ENCODE data around the gene SPRR1A. TPM values are rescaled to one million over a fixed set of nuclear protein-coding genes. Genes with fewer than 3 reads are reported as not detected.

The SPRR1A gene
- total and polyA plus RNA-seq, 2 of the 13 experiments (the other 11 are each of a cell fraction or from before 2014, with no cell fraction given) = not detected

DNA sequence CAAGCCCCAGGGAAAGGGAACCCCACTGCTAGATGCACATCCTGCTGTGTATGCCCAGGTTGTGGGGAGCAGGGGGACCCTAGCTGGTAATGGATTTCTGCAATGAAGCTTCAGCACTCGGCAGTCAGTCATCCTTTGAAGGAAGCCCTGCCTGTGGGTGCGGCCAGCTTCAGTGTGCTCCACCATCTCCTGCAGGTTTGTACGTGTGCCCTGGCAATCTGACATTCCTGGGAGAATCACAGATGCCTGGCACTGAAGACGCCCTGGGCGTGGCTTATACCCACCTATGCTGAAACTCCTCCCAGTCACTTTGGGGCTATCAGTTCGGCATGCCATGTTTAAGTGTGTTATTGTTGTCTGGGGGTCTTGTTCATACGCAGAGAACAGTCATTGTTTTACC is 30.1 kb upstream of the SPRR1A start (continued):
- no peak for TF ChIP-seq ZNF253 (CRISPR knock-in tag; IDR thresholded peaks at IDR 0.05; ENCODE audit: borderline replicate concordance)

DNA sequence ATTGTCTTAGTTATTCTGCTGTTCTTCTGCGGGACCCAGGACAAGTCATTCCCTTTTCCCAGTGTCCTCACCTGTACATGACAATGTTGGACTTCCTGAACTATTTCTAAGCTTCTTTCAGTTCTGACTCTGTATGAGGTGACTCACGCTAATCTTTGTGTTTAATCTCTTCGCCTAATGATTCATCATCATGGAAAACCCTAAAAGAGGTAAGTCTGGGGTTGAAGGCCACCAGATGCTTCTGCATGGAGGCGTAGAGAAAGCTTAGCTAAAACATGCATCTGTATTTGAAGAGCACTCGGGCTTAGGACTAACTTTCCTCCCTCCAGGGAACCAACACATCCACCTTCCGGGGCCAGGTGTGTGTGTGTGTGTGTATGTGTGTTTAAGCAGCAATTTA is 29.4 kb upstream of the SPRR1A start:
- Histone ChIP-seq H4K20me1 (ENCODE audit: insufficient read depth, low read length) (no peaks in the 10 kb centered on the region), H3K27me3 (ENCODE audit: control insufficient read depth in 1 of 2, insufficient read depth in 2 of 2, low read length in 2 of 2) (peaks cover 0 to 6% of the 10 kb centered on the region in 2 experiments; a peak in 1 of 5 replicates), H3K4me3 (replicated peaks in 1 of 3; ENCODE audit: insufficient read depth in 1 of 3, low read depth in 2 of 3, low read length in 3 of 3) (no peak overlapping the region), H3K4me1 (ENCODE audit: insufficient read depth, low read length) (no peaks in the 10 kb centered on the region), H2AFZ (ENCODE audit: low read length) (no peak overlapping the region), H3K4me2 (ENCODE audit: low read depth, low read length) (no peak overlapping the region), H3K27ac (ENCODE audit: extremely low read length, insufficient read depth, low read length) (no peak overlapping the region), H3K9me3 (ENCODE audit: low read length) (no peaks in the 10 kb centered on the region), H3K36me3 (replicated peaks in 1 of 2; ENCODE audit: control insufficient read depth in 1 of 2, insufficient read depth in 2 of 2, low read length in 2 of 2) (no peaks in the 10 kb centered on the region), H3K9ac (ENCODE audit: insufficient read depth, low read depth, low read length) (no peak overlapping the region), H3K79me2 (ENCODE audit: insufficient read depth, low read length) (no peaks in the 10 kb centered on the region)
- no TSS peak for BruUV-seq (replicated peaks)
- TF ChIP-seq ZC3H4 (CRISPR knock-in tag; IDR thresholded peaks at IDR 0.05; ENCODE audit: borderline replicate concordance) (no peak), ERF (CRISPR knock-in tag; IDR thresholded peaks at IDR 0.05) (no peak), ZNF766 (CRISPR knock-in tag; IDR thresholded peaks at IDR 0.05; ENCODE audit: borderline replicate concordance) (no peak)
- TF ChIP-seq, protein P1, sequence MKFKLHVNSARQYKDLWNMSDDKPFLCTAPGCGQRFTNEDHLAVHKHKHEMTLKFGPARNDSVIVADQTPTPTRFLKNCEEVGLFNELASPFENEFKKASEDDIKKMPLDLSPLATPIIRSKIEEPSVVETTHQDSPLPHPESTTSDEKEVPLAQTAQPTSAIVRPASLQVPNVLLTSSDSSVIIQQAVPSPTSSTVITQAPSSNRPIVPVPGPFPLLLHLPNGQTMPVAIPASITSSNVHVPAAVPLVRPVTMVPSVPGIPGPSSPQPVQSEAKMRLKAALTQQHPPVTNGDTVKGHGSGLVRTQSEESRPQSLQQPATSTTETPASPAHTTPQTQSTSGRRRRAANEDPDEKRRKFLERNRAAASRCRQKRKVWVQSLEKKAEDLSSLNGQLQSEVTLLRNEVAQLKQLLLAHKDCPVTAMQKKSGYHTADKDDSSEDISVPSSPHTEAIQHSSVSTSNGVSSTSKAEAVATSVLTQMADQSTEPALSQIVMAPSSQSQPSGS (CRISPR knock-in tag; IDR thresholded peaks at IDR 0.05) = no peak
- WGBS (ENCODE audit: low lambda C conversion rate) = 7% methylated on average over 6 of the region's 6 CpGs
- DNase-seq (ENCODE audit: low spot score) = no peak
- ATAC-seq = no peak
- in situ Hi-C loops (cut with HindIII; ENCODE audit: extremely low pct_ligation_motif_present, low pct_unique_long_range_greater_than_20kb) (no loop called here), intact Hi-C loops (cut with micrococcal nuclease; ENCODE audit: unreplicated experiment) (loop anchor here (10.0 kb wide), 1 partner anchor 60 kb away; no protein-coding TSS in a partner anchor)
- ChIA-PET POLR2A (no interaction called here), CTCF (ENCODE audit: low intra/inter-chr PET ratio, low total read pairs) (no interaction called here)
- FAIRE-seq = no peak

DNA sequence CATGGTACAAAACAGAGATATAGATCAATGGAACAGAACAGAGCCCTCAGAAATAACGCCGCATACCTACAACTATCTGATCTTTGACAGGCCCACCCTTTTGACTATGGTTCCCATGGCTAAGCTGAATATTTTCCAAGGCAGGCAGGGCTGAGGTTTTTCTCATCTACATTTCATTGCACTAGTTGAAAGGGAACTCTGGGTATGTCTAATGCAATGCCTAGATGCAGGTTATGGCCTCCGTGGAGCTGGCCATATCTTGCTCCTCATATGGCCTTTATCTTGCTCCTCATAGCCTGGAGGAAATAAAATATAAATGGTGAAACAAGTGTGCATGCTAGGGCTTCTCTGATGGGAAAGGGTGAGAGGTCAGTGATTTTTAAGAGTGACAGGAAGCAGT is 26.3 kb upstream of the SPRR1A start:
- no peaks in the 10 kb centered on the region for H3K36me3 ChIP-seq (replicated peaks in 1 of 2; ENCODE audit: control insufficient read depth in 1 of 2, insufficient read depth in 2 of 2, low read length in 2 of 2)
- POLR2A ChIA-PET = no interaction called here
- BruUV-seq (replicated peaks) = no TSS peak
- CTCF ChIA-PET (ENCODE audit: low intra/inter-chr PET ratio, low total read pairs) = no interaction called here
- H3K27ac ChIP-seq (ENCODE audit: extremely low read length, insufficient read depth, low read length) = no peak overlapping the region
- H3K4me3 ChIP-seq (replicated peaks in 1 of 3; ENCODE audit: insufficient read depth in 1 of 3, low read depth in 2 of 3, low read length in 3 of 3) = no peak overlapping the region
- no peak for ATAC-seq
- H3K4me2 ChIP-seq (ENCODE audit: low read depth, low read length) = no peak overlapping the region
- no peak for DNase-seq (ENCODE audit: low spot score)
- H3K27me3 ChIP-seq (ENCODE audit: control insufficient read depth in 1 of 2, insufficient read depth in 2 of 2, low read length in 2 of 2) = peaks cover 0 to 14% of the 10 kb centered on the region in 2 experiments; a peak in 1 of 5 replicates
- in situ Hi-C loops (cut with HindIII; ENCODE audit: extremely low pct_ligation_motif_present, low pct_unique_long_range_greater_than_20kb) = no loop called here
- H3K4me1 ChIP-seq (ENCODE audit: insufficient read depth, low read length) = no peaks in the 10 kb centered on the region
- H3K9me3 ChIP-seq (ENCODE audit: low read length) = no peaks in the 10 kb centered on the region
- WGBS (ENCODE audit: low lambda C conversion rate) = 3% methylated on average over 3 of the region's 3 CpGs
- H3K79me2 ChIP-seq (ENCODE audit: insufficient read depth, low read length) = no peaks in the 10 kb centered on the region
- no peak overlapping the region for H2AFZ ChIP-seq (ENCODE audit: low read length)
- no peaks in the 10 kb centered on the region for H4K20me1 ChIP-seq (ENCODE audit: insufficient read depth, low read length)
- H3K9ac ChIP-seq (ENCODE audit: insufficient read depth, low read depth, low read length) = no peak overlapping the region
- intact Hi-C loops (cut with micrococcal nuclease; ENCODE audit: unreplicated experiment) = loop anchor here (10.0 kb wide), 1 partner anchor 63 kb away; no protein-coding TSS in a partner anchor
- no peak for FAIRE-seq
- TF ChIP-seq ZSCAN29 (CRISPR knock-in tag; conservative IDR thresholded peaks at IDR 0.05) = no peak

All from HepG2 (cell line).